Motor neuron (in vitro differentiated cells): ENCODE data around the gene KDM2A. TPM values are rescaled to one million over a fixed set of nuclear protein-coding genes. Genes with fewer than 3 reads are reported as not detected.

Source experiments
- ATAC-seq, 8 experiments: fragments of 200-7000 bp; cut with Tn5 transposase; replicated peaks in 6 of 8; 2 replicates each; pipeline ENCODE4 v1.8.0; 2021; ENCODE audit warnings: mild to moderate bottlenecking in 8 of 8, moderate library complexity in 8 of 8
- H3K27ac ChIP-seq, 2 donors: fragments of 250-450 bp; sonication (Bioruptor Pico); 2 replicates each; pipeline ENCODE4 v1.9.0; 2021; ENCODE audit warnings: antibody characterized with exemption in 2 of 2, mild to moderate bottlenecking in 2 of 2, moderate library complexity in 1 of 2
- H3K4me1 ChIP-seq, 2 donors: fragments of 250-450 bp; sonication (Bioruptor Pico); replicated peaks in 1 of 2; 2 replicates each; pipeline ENCODE4 v1.6.1; 2021; ENCODE audit warnings: antibody characterized with exemption in 2 of 2, mild to moderate bottlenecking in 2 of 2, moderate library complexity in 1 of 2
- H3K4me3 ChIP-seq, 5 donors: fragments of 250-450 bp; sonication (Bioruptor Pico); 2 replicates each; pipeline ENCODE4 v1.9.0; 2021; ENCODE audit warnings: antibody characterized with exemption in 5 of 5, mild to moderate bottlenecking in 5 of 5, moderate library complexity in 4 of 5
- WGBS, 10 experiments: fragments of 450-650 bp; shearing (Covaris generic); methylation state at CpG; one replicate each; pipeline ENCODE4 v1.0.0; 2022; 5-methylcytosine and 5-hydroxymethylcytosine counted together
- in situ Hi-C, 9 experiments: fragments of 400-800 bp; cut with MboI; loops; one replicate each; pipeline ENCODE4 v1.15.0; 2021; ENCODE audit warnings: low sequenced_read_pairs in 9 of 9, low pct_unique_long_range_greater_than_20kb in 2 of 9; ENCODE audit not compliant: unreplicated experiment in 9 of 9
- total RNA-seq, 8 experiments: library from RNA; unstranded; fragments of 300-600 nt; gene quantifications; 2 replicates each; pipeline versions ENCODE4 v1.2.3 to v1.2.4, GENCODE V29; 2022

KDM2A gene
- total RNA-seq = 10 to 100 TPM; 20.5 to 83.0 (median 33.9) TPM

GRCh38 chr11:67118801-67119584 is at the start of gene KDM2A:
KDM2A (plus strand) TSS chr11:67119263; CDS start chr11:67121317, 2,054 bp downstream.
- peak within 1 kb of the TSS; percentile 95 to 97 for H3K27ac ChIP-seq
- in situ Hi-C loops = no loop called here
- peaks cover 13 to 21% of the 10 kb centered on the region in 2 donors for H3K4me1 ChIP-seq
- no CpG with 5 or more reads among the region's 97 CpGs for WGBS, 10 experiments
- ATAC-seq = peak; percentile 77 to 89 (median 86)
- H3K4me3 ChIP-seq = peak within 1 kb of the TSS; percentile 81 to 97 (median 90)

- peak; percentile 33 to 81 (median 68) for ATAC-seq
- Histone ChIP-seq H3K4me3 (no peak overlapping the region), H3K4me1 (no peaks in the 10 kb centered on the region), H3K27ac (no peak overlapping the region)
- 33 to 90% (median 56%) methylated on average over 2 to 26 of the region's 53 CpGs; no CpG with 5 or more reads in 1 of the 10 experiments for WGBS, 10 experiments
- in situ Hi-C loops = no loop called here
Observed at GRCh38 chr11:67071420-67072284, 47.4 kb upstream of the KDM2A start.

GRCh38 chr11:67072295-67072694 is 46.8 kb upstream of the KDM2A start:
- Histone ChIP-seq H3K27ac (no peak overlapping the region), H3K4me3 (no peak overlapping the region), H3K4me1 (no peaks in the 10 kb centered on the region)
- in situ Hi-C loops = no loop called here
- WGBS, 10 experiments = 70 to 97% (median 83%) methylated on average over 2 to 6 of the region's 11 CpGs; no CpG with 5 or more reads in 5 of the 10 experiments
- no peak for ATAC-seq

GRCh38 chr11:67073908-67074307 is 45.2 kb upstream of the KDM2A start:
- Histone ChIP-seq H3K4me1 (no peaks in the 10 kb centered on the region), H3K4me3 (no peak overlapping the region), H3K27ac (no peak overlapping the region)
- WGBS, 10 experiments = 69 to 96% (median 84%) methylated on average over 2 to 8 of the region's 9 CpGs; no CpG with 5 or more reads in 3 of the 10 experiments
- ATAC-seq = no peak
- in situ Hi-C loops = no loop called here

- no peak overlapping the region for H3K27ac ChIP-seq
- no peak overlapping the region for H3K4me3 ChIP-seq
- no peak for ATAC-seq
- 78 to 100% (median 94%) methylated on average over 1 to 3 of the region's 6 CpGs; no CpG with 5 or more reads in 7 of the 10 experiments for WGBS, 10 experiments
- H3K4me1 ChIP-seq = no peaks in the 10 kb centered on the region
- in situ Hi-C loops = no loop called here
Observed at GRCh38 chr11:67076202-67076601, 42.9 kb upstream of the KDM2A start.

- in situ Hi-C loops = no loop called here
- Histone ChIP-seq H3K27ac (no peak overlapping the region), H3K4me1 (no peaks in the 10 kb centered on the region), H3K4me3 (no peak overlapping the region)
- ATAC-seq = no peak
- WGBS, 10 experiments = 14 to 100% (median 81%) methylated on average over 1 to 6 of the region's 6 CpGs; no CpG with 5 or more reads in 2 of the 10 experiments
Observed at GRCh38 chr11:67079065-67079705, 39.9 kb upstream of the KDM2A start.

GRCh38 chr11:67082071-67082791 is 36.8 kb upstream of the KDM2A start:
- in situ Hi-C loops = no loop called here
- H3K4me3 ChIP-seq = no peak overlapping the region

GRCh38 chr11:67083786-67084366 is 35.2 kb upstream of the KDM2A start:
- Histone ChIP-seq H3K4me1 (no peaks in the 10 kb centered on the region), H3K27ac (no peak overlapping the region), H3K4me3 (no peak overlapping the region)
- 83 to 100% (median 92%) methylated on average over 1 to 5 of the region's 8 CpGs; no CpG with 5 or more reads in 1 of the 10 experiments for WGBS, 10 experiments
- no peak for ATAC-seq
- in situ Hi-C loops = no loop called here

More at GRCh38 chr11:67082071-67082791, 36.8 kb upstream of the KDM2A start:
- WGBS, 10 experiments = 42 to 73% (median 57%) methylated on average over 2 to 12 of the region's 20 CpGs; no CpG with 5 or more reads in 3 of the 10 experiments
- peak in 6 of 8 experiments; percentile 20 to 54 (median 39) for ATAC-seq
- no peaks in the 10 kb centered on the region for H3K4me1 ChIP-seq
- no peak overlapping the region for H3K27ac ChIP-seq

GRCh38 chr11:67085617-67086016 is 33.4 kb upstream of the KDM2A start:
- no peaks in the 10 kb centered on the region for H3K4me1 ChIP-seq
- in situ Hi-C loops = no loop called here

GRCh38 chr11:67090717-67091116 is 28.3 kb upstream of the KDM2A start:
- Histone ChIP-seq H3K4me1 (no peaks in the 10 kb centered on the region), H3K4me3 (no peak overlapping the region), H3K27ac (no peak overlapping the region)
- 61 to 100% (median 93%) methylated on average over 1 to 5 of the region's 8 CpGs; no CpG with 5 or more reads in 3 of the 10 experiments for WGBS, 10 experiments
- in situ Hi-C loops = no loop called here
- no peak for ATAC-seq

More at GRCh38 chr11:67085617-67086016, 33.4 kb upstream of the KDM2A start:
- ATAC-seq = no peak
- no peak overlapping the region for H3K27ac ChIP-seq
- H3K4me3 ChIP-seq = no peak overlapping the region
- 83 to 100% (median 94%) methylated on average over 1 to 3 of the region's 5 CpGs; no CpG with 5 or more reads in 3 of the 10 experiments for WGBS, 10 experiments

GRCh38 chr11:67095214-67095507 is 23.9 kb upstream of the KDM2A start:
- H3K4me1 ChIP-seq = no peaks in the 10 kb centered on the region
- WGBS, 10 experiments = 80 to 100% (median 100%) methylated on average over 1 of the region's 1 CpG; no CpG with 5 or more reads in 7 of the 10 experiments
- H3K4me3 ChIP-seq = no peak overlapping the region
- in situ Hi-C loops = no loop called here
- no peak for ATAC-seq
- H3K27ac ChIP-seq = no peak overlapping the region

GRCh38 chr11:67098799-67099429 is 20.1 kb upstream of the KDM2A start:
- in situ Hi-C loops = no loop called here

More at GRCh38 chr11:67098799-67099429, 20.1 kb upstream of the KDM2A start:
- WGBS, 10 experiments = 8 to 100% (median 77%) methylated on average over 1 to 4 of the region's 6 CpGs; no CpG with 5 or more reads in 3 of the 10 experiments
- no peak overlapping the region for H3K27ac ChIP-seq
- no peak overlapping the region for H3K4me3 ChIP-seq
- ATAC-seq = peak in 3 of 8 experiments; percentile 63 to 94 (median 75)
- no peaks in the 10 kb centered on the region for H3K4me1 ChIP-seq
